ENCODE data around the gene MEPCE.
"Not testable (repeated sequence)": the region's sequence is repeated elsewhere in the genome, so short reads cannot be mapped to it uniquely, and the experiment has no call there.

DNA sequence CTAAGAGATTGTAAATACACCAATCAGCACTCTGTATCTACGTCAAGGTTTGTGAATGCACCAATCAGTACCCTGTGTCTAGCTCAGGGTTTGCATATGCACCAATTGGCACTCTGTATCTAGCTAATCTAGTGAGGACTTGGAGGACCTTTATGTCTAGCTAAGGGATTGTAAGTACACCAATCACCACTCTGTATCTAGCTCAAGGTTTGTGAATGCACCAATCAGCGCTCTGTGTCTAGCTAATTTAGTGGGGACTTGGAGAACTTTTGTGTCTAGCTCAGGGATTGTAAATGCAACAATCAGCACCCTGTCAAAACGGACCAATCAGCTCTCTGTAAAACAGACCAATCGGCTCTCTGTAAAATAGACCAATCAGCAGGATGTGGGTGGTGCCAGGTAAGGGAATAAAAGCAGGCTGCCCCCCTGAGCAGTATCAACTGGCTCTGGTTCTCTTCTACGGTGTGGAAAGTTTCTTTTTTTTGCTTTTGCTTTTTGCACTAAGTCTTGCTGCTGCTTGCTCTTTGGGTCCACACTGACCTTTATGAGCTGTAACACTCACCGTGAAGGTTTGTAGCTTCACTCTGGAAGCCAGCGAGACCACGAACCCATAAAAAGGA is 47.3 kb upstream of the MEPCE start:
- TF ChIP-seq, protein P1, sequence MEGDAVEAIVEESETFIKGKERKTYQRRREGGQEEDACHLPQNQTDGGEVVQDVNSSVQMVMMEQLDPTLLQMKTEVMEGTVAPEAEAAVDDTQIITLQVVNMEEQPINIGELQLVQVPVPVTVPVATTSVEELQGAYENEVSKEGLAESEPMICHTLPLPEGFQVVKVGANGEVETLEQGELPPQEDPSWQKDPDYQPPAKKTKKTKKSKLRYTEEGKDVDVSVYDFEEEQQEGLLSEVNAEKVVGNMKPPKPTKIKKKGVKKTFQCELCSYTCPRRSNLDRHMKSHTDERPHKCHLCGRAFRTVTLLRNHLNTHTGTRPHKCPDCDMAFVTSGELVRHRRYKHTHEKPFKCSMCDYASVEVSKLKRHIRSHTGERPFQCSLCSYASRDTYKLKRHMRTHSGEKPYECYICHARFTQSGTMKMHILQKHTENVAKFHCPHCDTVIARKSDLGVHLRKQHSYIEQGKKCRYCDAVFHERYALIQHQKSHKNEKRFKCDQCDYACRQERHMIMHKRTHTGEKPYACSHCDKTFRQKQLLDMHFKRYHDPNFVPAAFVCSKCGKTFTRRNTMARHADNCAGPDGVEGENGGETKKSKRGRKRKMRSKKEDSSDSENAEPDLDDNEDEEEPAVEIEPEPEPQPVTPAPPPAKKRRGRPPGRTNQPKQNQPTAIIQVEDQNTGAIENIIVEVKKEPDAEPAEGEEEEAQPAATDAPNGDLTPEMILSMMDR (IDR thresholded peaks at IDR 0.05; ENCODE audit: insufficient read depth, low read length, poor library complexity, severe bottlenecking) = not testable (repeated sequence)
- not testable (repeated sequence) for TF ChIP-seq EZH2phosphoT487 (conservative IDR thresholded peaks at IDR 0.05; ENCODE audit: low read length)

All from SU-DHL-6 (cell line).